KMS-11 (cell line): ENCODE data around the gene CHD5.

Experiments used
- H2AFZ ChIP-seq: fragments of 200-600 bp; sonication (generic); 2 replicates; pipeline ENCODE4 v1.6.1; 2016; ENCODE audit warnings: antibody characterized with exemption, mixed run types, low read depth
- H3K27ac ChIP-seq: fragments of 200-600 bp; sonication (generic); 2 replicates; pipeline ENCODE4 v1.6.1; 2016; ENCODE audit warnings: mild to moderate bottlenecking, mixed run types
- H3K27me3 ChIP-seq: fragments of 200-600 bp; sonication (generic); 2 replicates; pipeline ENCODE4 v1.6.1; 2017; ENCODE audit warnings: mild to moderate bottlenecking, low read depth, mixed run types, moderate library complexity; ENCODE audit not compliant: insufficient read depth
- H3K36me3 ChIP-seq: fragments of 200-600 bp; sonication (generic); 2 replicates; pipeline ENCODE4 v1.6.1; 2017; ENCODE audit warnings: mild to moderate bottlenecking, mixed run types; ENCODE audit not compliant: insufficient read depth
- H3K4me1 ChIP-seq: fragments of 200-600 bp; sonication (generic); 2 replicates; pipeline ENCODE4 v1.6.1; 2016; ENCODE audit warnings: mild to moderate bottlenecking, low read depth, mixed run types; ENCODE audit not compliant: poor library complexity, severe bottlenecking
- H3K4me2 ChIP-seq: fragments of 200-600 bp; sonication (generic); 2 replicates; pipeline ENCODE4 v1.7.0; 2016; ENCODE audit warnings: mild to moderate bottlenecking, mixed run types
- H3K4me3 ChIP-seq: fragments of 200-600 bp; sonication (generic); IDR thresholded peaks from 2 replicates; pipeline ENCODE4 v1.6.1; 2017; ENCODE audit warnings: low read depth, low read length, mixed read lengths; ENCODE audit not compliant: insufficient read depth
- H3K79me2 ChIP-seq: fragments of 200-600 bp; sonication (generic); 2 replicates; pipeline ENCODE4 v1.6.1; 2016; ENCODE audit warnings: low read depth, mixed run types; ENCODE audit not compliant: insufficient read depth
- H3K9ac ChIP-seq: fragments of 200-600 bp; sonication (generic); 2 replicates; pipeline ENCODE4 v1.6.1; 2016; ENCODE audit warnings: mild to moderate bottlenecking, mixed run types
- H4K20me1 ChIP-seq: fragments of 200-600 bp; sonication (generic); 2 replicates; pipeline ENCODE4 v1.6.1; 2016; ENCODE audit warnings: mild to moderate bottlenecking, mixed run types; ENCODE audit not compliant: insufficient read depth
- TF ChIP-seq, protein P1 (sequence below): fragments of 200-600 bp; sonication (generic); conservative IDR thresholded peaks from 2 replicates; pipeline ENCODE4 v1.6.1; 2017; ENCODE audit warnings: low read depth, mild to moderate bottlenecking, antibody characterized with exemption, low read length, moderate library complexity, mixed read lengths

The CHD5 gene

GRCh38 chr1:6209661-6210580, 29.8 kb upstream of the CHD5 start:
- H3K4me3 ChIP-seq, result no peak overlapping the region
- H3K9ac ChIP-seq, result no peak overlapping the region
- TF ChIP-seq, protein P1, sequence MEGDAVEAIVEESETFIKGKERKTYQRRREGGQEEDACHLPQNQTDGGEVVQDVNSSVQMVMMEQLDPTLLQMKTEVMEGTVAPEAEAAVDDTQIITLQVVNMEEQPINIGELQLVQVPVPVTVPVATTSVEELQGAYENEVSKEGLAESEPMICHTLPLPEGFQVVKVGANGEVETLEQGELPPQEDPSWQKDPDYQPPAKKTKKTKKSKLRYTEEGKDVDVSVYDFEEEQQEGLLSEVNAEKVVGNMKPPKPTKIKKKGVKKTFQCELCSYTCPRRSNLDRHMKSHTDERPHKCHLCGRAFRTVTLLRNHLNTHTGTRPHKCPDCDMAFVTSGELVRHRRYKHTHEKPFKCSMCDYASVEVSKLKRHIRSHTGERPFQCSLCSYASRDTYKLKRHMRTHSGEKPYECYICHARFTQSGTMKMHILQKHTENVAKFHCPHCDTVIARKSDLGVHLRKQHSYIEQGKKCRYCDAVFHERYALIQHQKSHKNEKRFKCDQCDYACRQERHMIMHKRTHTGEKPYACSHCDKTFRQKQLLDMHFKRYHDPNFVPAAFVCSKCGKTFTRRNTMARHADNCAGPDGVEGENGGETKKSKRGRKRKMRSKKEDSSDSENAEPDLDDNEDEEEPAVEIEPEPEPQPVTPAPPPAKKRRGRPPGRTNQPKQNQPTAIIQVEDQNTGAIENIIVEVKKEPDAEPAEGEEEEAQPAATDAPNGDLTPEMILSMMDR, result peak; percentile 51
- H4K20me1 ChIP-seq, result no peaks in the 10 kb centered on the region
- H3K27me3 ChIP-seq, result no peaks in the 10 kb centered on the region
- H3K4me1 ChIP-seq, result peaks cover 14% of the 10 kb centered on the region
- no peak overlapping the region for H3K27ac ChIP-seq
- no peak overlapping the region for H2AFZ ChIP-seq
- H3K36me3 ChIP-seq, result no peaks in the 10 kb centered on the region
- H3K79me2 ChIP-seq, result peaks cover 10% of the 10 kb centered on the region; the same call in 1 of the 2 replicates
- no peak overlapping the region for H3K4me2 ChIP-seq

- H2AFZ ChIP-seq, result no peak overlapping the region
- no peaks in the 10 kb centered on the region for H3K36me3 ChIP-seq
- H3K27ac ChIP-seq, result no peak overlapping the region
- H3K4me1 ChIP-seq, result peaks cover 18% of the 10 kb centered on the region
- H3K4me3 ChIP-seq, result no peak overlapping the region
- H4K20me1 ChIP-seq, result no peaks in the 10 kb centered on the region
- TF ChIP-seq, protein P1, result no peak
- no peak overlapping the region for H3K4me2 ChIP-seq
- H3K9ac ChIP-seq, result no peak overlapping the region
- H3K79me2 ChIP-seq, result peaks cover 10% of the 10 kb centered on the region; the same call in 1 of the 2 replicates
- H3K27me3 ChIP-seq, result no peaks in the 10 kb centered on the region
Measured at GRCh38 chr1:6208723-6209660, 28.9 kb upstream of the CHD5 start.

GRCh38 chr1:6207921-6208320, 27.8 kb upstream of the CHD5 start:
- H4K20me1 ChIP-seq, result no peaks in the 10 kb centered on the region
- H3K27me3 ChIP-seq, result no peaks in the 10 kb centered on the region
- TF ChIP-seq, protein P1, result no peak
- H3K27ac ChIP-seq, result no peak overlapping the region
- no peak overlapping the region for H3K9ac ChIP-seq
- no peak overlapping the region for H3K4me2 ChIP-seq
- H2AFZ ChIP-seq, result no peak overlapping the region
- H3K4me1 ChIP-seq, result peaks cover 18% of the 10 kb centered on the region
- H3K4me3 ChIP-seq, result no peak overlapping the region
- H3K36me3 ChIP-seq, result no peaks in the 10 kb centered on the region
- H3K79me2 ChIP-seq, result peaks cover 10% of the 10 kb centered on the region; the same call in 1 of the 2 replicates

DNA sequence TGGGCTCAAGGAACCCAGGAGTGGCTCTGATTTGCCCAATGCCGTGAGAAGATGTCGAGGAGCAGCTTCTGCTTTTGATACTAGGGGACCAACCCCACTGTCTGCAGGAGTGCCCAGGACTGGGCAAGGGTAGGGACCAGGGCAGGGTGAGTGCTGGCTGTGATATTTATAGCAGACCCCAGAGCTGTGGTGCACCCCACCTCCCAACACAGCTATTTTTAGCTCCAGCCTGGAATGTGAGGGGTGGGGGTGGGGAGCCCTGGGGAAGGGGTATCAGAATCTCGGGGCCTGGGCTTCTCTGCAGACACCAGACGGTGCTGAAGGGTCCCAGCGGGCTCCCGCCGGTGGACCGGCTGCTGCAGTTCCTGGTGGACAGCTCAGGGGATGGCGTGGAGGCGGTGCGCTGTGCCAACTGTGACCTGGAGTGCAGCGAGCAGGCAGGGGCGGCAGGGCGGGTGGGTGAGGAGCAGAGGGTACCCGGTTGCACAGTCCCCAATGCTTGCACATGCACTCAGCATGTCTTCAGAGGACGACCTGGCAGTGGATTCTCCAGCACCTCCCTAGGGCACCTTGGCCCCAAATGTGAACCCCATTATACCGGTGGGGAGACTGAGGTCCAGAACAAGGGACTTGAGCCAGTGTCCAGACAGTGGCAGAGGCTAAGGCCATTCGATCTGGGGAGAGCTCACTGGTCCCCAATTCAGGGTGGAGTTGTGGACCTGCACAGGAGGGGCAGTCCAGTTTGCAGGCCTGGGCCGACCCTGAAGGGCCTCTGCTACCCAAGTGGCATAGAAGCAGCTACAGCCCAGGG, 27.2 kb upstream of the CHD5 start:
- no peaks in the 10 kb centered on the region for H4K20me1 ChIP-seq
- no peak overlapping the region for H3K27ac ChIP-seq
- no peak overlapping the region for H3K9ac ChIP-seq
- H3K4me1 ChIP-seq, result peaks cover 18% of the 10 kb centered on the region
- no peak overlapping the region for H2AFZ ChIP-seq
- no peak overlapping the region for H3K4me3 ChIP-seq
- H3K79me2 ChIP-seq, result peaks cover 10% of the 10 kb centered on the region; the same call in 1 of the 2 replicates
- H3K27me3 ChIP-seq, result no peaks in the 10 kb centered on the region
- TF ChIP-seq, protein P1, result no peak
- H3K36me3 ChIP-seq, result no peaks in the 10 kb centered on the region
- H3K4me2 ChIP-seq, result peak overlapping the region; percentile 83
